Measurements from ENCODE around the gene IPO5.
"Not testable (repeated sequence)": the region's sequence is repeated elsewhere in the genome, so short reads cannot be mapped to it uniquely, and the experiment has no call there.

IPO5 gene

GRCh38 chr13:98019186-98019585 lies 65.7 kb downstream of the IPO5 start:
- no peak for DNase-seq

DNA sequence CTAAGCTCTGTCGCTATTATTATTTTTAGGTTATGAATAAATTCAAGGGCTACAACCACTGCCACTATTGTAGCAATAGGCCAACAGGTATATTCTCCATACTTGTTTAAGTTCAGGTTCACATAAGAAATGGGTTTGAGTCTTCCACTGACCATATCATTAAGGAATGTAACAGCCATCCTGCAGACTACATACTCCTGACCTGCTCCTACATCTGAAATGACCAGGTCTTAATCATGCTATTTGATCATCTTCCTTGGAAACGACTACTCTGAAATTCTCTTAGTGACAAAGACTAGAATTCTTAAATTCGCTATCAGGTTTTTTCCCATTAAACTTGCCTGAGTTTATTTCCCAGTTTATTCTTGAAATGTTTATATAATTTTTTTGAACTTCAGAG lies 66.8 kb downstream of the IPO5 start:
- DNase-seq: no peak

DNA sequence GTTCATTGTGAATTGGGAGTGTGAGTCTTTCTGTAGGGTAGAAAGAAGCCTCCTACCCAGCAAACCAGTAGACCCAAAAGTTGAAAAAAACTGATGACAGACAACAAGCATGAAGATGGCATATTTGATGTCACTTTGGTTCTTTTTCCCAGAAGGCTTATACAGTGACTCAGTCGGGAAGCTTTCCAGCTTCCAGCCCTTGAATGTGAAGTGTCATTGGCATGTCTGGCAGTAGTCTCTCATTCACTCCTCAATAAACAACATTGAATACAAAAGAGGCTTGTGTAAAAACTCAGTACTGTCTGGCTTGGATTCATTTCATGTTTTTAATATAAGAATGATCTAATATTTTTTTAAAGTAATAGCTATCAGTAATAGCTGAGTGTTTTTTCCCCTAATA lies 68.7 kb downstream of the IPO5 start:
- DNase-seq: no peak

GRCh38 chr13:98025480-98026025 lies 72.1 kb downstream of the IPO5 start:
- DNase-seq: no peak

DNA sequence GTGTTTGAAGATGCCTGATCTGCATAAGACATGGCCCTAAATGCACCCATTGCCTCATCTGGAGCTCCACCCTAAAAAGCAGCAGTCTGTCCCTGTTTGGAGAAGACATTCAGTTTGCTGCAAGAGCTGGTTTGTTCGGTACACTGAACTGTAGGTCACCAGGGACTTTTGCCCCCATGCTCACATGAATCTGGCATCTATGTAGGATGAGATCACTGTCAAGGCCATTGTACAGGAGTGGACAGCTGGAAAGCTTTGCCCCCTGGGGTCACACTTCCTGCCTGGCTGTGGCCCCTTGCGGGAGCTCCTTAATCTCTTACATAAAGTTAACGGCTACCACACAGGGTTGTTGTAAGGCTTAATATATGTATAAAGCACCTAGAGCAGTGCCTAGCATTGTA lies 73.0 kb downstream of the IPO5 start:
- no peak for DNase-seq

GRCh38 chr13:98032168-98032567 lies 78.7 kb downstream of the IPO5 start:
- DNase-seq: no peak

DNA sequence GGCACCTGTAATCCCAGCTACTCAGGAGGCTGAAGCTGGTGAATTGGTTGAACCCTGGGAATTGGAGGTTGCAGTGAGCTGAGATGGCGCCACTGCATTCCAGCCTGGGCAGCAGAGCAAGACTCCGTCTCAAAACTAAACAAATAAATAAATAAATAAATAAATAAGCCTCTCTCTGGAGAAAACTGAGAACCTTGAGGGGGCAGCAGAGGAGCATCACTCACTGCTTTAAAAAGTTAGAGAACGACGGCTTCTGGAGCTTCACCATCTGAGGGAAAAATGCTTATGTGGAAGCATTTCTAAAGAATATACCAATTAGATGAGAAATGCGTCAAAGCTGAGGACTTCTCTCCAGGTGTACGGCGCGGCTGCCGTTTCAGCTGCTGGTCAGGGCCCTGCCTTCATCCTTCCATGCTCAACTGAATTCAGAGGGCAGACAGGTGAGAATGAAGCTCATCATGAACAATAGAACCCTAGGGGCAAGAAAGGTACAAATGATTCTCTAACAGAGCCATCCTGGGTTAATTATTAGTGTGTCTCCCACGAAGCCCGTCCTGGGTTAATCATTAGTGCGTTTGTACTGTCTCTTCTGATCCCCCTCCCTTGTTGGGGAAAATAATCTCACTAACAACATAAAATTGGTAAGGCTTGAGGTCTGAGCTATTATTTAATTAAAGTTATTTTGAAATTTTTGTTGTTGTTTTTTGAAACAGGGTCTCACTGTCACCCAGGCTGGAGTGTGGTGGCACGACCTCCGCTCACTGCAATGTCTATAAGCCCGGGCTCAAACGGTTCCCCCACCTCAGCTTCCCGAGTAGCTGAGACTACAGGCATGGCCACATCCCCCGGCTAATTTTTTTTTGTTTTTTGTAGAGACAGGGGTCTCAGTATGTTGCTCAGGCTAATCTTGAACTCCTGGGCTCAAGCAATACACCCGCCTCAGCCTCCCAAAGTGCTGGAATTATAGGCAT lies 80.1 kb downstream of the IPO5 start:
- DNase-seq: no peak

GRCh38 chr13:98035373-98035772 lies 81.9 kb downstream of the IPO5 start:
- DNase-seq: no peak

DNA sequence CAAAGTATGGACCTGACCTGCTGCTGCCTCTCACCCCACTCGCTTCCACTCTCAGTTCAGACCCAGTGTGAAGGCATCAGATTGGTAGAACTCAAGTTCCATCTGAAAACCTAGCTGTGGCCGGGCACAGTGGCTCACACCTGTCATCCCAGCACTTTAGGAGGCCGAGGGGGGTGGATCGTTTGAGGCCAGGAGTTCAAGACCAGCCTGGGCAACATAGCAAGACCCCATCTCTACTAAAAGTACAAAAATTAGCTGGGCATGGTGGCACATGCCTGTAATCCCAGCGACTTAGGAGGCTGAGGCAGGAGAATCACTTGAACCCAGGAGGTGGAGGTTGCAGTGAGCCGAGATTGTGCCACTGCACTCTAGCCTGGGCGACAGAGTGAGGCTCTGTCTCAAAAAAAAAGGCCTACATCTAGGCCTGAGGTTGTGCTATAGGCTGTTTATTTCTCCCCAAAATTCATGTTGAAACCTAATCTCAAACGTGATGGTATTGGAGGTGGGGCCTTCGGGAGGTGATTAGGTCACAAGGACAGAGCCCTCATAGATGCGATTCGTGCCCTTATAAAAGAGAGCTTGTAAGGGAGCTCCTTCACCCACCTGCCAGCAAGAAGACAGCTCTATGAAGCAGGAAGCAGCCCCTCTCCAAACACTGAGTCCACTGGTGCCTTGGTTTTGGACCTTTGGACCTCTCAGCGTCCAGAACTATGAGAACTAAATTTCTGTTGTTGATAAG lies 83.3 kb downstream of the IPO5 start:
- DNase-seq: not testable (repeated sequence)

DNA sequence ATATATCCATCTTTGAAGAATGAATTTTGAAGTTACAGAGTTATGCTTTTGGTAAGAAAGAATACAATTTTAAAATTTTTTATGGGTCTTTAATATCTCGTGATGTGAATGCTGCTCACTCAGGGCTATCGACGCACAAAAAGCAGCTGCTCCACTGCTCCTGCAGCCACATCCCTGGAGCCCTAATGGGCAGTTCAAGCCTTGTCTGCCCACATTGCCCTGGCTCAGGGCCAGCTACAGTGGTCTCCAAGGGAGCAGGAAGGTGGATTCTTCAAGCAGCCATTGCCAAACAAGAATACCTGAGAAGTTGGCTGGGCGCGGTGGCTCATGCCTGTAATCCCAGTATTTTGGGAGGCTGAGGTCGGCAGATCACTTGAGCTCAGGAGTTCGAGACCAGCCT lies 85.8 kb downstream of the IPO5 start:
- no peak for DNase-seq

- no peak for DNase-seq
Measured at GRCh38 chr13:98039964-98040363, 86.5 kb downstream of the IPO5 start.

- DNase-seq: no peak
Measured at GRCh38 chr13:98041081-98041820, 87.8 kb downstream of the IPO5 start.

DNA sequence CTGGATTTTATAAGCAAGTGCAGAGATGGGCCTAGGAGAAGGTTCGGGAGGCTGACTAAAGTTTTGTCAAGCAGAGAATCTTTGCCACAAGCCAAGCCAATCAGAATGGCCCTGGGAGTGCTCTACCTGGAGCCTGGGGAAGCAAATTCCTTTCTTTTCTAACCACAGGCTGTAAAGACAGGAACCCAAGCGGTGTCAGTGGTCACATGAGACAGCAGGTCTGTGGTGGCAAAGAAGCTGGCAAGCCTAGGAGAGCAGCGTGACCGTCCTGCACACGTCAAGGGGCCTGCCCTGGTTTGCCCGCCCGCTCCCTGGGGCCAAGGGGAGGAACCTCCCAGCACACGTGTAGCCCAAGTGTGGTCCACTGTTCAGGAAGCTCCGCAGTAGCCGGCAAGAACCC lies 90.8 kb downstream of the IPO5 start:
- no peak for DNase-seq

DNA sequence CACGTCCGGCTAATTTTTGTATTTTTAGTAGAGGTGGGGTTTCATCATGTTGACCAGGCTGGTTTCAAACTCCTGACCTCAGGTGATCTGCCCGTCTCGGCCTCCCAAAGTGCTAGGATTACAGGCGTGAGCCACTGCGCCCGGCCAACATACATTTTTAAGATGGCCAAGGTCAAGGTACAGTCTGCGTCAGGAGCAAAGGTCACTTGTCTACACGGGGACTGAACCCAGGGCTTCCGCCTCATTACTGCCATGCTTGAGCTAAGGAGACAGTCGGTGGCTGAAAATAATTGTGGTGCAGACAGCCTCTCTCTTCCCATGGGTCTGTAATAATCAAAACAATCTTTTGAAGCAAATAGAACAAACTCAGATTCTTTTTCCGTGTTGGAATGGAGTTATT lies 94.3 kb downstream of the IPO5 start:
- DNase-seq: not testable (repeated sequence)

- no peak for DNase-seq
Measured at GRCh38 chr13:98048265-98048664, 94.8 kb downstream of the IPO5 start.

GRCh38 chr13:98050041-98050466 lies 96.6 kb downstream of the IPO5 start:
- no peak for DNase-seq

DNA sequence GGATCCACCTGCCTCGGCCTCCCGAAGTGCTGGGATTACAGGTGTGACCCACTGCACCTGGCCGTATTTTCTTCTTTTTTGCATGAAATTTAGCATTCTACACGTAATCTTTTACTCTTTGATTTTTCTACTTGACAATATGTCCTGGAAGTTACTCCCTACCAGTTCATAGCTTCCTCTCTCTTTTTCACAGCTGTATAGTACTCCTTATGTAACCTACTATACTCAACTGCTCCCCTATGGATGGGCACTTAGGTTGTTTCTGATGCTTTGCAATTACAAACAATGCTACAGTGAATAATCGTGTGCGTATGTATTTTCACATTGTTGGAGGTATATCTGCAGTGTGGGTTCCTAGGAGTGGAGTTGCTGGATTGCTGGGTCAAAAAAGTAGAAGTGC lies 98.9 kb downstream of the IPO5 start:
- DNase-seq: no peak

- DNase-seq: no peak
Measured at GRCh38 chr13:98054301-98054700, 100.8 kb downstream of the IPO5 start.

GRCh38 chr13:98055623-98056022 lies 102.1 kb downstream of the IPO5 start:
- DNase-seq: no peak

DNA sequence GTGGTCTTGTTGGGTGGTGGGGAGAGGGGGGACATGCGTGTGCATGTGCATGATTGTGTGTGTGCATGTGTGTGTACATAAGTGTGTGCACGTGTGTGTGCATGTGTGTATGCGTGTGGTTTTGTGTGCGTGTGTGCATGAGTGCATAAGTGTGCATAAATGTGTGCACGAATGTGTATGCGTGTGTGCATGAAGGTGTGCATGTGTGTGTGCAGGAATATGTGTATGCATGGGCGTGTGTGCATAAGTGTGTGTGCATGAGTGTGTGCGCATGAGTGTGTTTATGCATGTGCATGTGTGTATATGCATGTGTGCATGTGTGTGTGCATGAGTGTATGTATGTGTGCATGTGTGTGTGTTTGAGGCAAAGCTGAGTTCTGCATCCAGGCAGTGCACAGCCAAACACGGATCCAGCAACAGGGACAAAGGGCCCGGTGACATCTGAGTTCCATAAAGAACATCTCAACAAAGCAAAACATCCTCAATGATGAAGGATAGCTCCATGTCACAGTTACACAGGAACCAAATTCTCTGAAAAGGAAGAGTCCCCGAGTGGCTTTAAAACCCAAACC lies 103.5 kb downstream of the IPO5 start:
- no peak for DNase-seq

GRCh38 chr13:98059276-98059675 lies 105.8 kb downstream of the IPO5 start:
- no peak for DNase-seq

- no peak for DNase-seq
Measured at GRCh38 chr13:98060282-98060681, 106.8 kb downstream of the IPO5 start.

- DNase-seq: no peak
Measured at GRCh38 chr13:98065468-98065867, 112.0 kb downstream of the IPO5 start.

Measured in NK-92 treated with Interleukin-12 subunit alpha and Interleukin-12 subunit beta, amount 100 ng/mL, for 24 hours (cell line).